Lower leg skin (tissue), 3 donors: Measurements from ENCODE around the gene SNX25.

Experiments
- CTCF ChIP-seq, 3 donors: fragments of 450-650 bp; IDR thresholded peaks; one replicate each; pipeline ENCODE4 v1.5.1; 2016; ENCODE audit warnings: antibody characterized with exemption in 3 of 3, mild to moderate bottlenecking in 3 of 3, moderate library complexity in 2 of 3
- POLR2A ChIP-seq, 2 donors: fragments of 450-650 bp; IDR thresholded peaks; one replicate each; pipeline ENCODE4 v1.6.1; 2016 to 2017; ENCODE audit warnings: antibody characterized with exemption in 2 of 2, mild to moderate bottlenecking in 1 of 2, moderate library complexity in 1 of 2

DNA sequence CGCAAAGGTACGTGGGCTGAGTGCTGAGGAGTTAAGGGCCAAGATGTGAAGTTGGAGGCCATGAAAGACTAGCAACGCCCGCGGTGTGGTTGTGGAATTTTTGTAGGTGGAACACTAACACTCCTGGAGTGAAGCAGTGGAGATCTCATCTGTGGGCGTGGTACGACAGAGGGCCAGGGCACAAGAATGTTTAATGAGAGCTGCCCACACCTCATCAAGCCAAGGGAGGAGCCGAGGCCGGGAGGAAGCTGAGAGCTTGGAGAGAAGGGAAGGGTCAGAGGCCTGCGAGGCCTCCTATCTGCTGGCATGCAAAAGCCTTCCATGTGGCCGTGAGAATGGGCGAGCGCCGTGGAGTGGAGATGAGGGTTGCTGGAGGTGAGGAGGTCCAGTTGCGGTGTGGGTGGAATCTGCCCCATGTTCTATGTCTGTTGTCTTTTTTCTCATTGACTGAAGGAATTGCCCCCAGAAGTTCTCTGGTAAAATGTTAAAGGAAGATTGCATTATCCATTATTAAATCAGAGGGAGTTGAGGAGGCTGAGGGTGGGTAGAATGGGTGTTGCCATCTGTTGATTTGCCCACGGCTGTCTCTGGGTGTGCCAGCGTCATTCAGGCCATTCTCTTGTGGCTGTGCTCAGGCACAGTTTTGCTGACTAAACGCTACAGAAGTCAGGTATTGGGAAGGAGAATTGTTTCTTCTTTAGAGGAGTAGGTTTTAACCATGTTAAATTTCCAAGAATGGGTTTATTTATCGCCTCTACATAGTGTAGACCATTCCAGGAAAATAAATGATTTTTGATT is 19.8 kb downstream of the SNX25 start:
- TF ChIP-seq CTCF (IDR thresholded peaks at IDR 0.05), result no peak
- no peak for TF ChIP-seq POLR2A (IDR thresholded peaks at IDR 0.05)
